Measurements from ENCODE around the gene GASK1A.

GASK1A gene

GRCh38 chr3:42983927-42984326 is 4.8 kb downstream of the GASK1A start:
- DNase-seq: peak in 1 of 3 experiments; percentile 1

GRCh38 chr3:42984701-42985100 is 5.6 kb downstream of the GASK1A start:
- DNase-seq: no peak

GRCh38 chr3:42988097-42988496 is 9.0 kb downstream of the GASK1A start:
- DNase-seq: no peak

- DNase-seq: no peak
Measured at GRCh38 chr3:42988566-42988965, 9.5 kb downstream of the GASK1A start.

- no peak for DNase-seq
Measured at GRCh38 chr3:42991341-42992315, 12.5 kb downstream of the GASK1A start.

- DNase-seq: no peak
Measured at GRCh38 chr3:42994595-42994994, 15.5 kb downstream of the GASK1A start.

GRCh38 chr3:42996021-42996420 is 16.9 kb downstream of the GASK1A start:
- DNase-seq: no peak

GRCh38 chr3:42996633-42997075 is 17.5 kb downstream of the GASK1A start:
- DNase-seq: no peak

- no peak for DNase-seq
Measured at GRCh38 chr3:42999212-42999611, 20.1 kb downstream of the GASK1A start.

GRCh38 chr3:42999632-43000031 is 20.5 kb downstream of the GASK1A start:
- no peak for DNase-seq

GRCh38 chr3:43000387-43000786 is 21.3 kb downstream of the GASK1A start:
- no peak for DNase-seq

- DNase-seq: no peak
Measured at GRCh38 chr3:43001094-43001553, 22.0 kb downstream of the GASK1A start.

- no peak for DNase-seq
Measured at GRCh38 chr3:43001556-43002121, 22.5 kb downstream of the GASK1A start.

- DNase-seq: no peak
Measured at GRCh38 chr3:43004282-43004681, 25.2 kb downstream of the GASK1A start.

- no peak for DNase-seq
Measured at GRCh38 chr3:43005253-43005652, 26.1 kb downstream of the GASK1A start.

GRCh38 chr3:43005981-43006380 is 26.9 kb downstream of the GASK1A start:
- no peak for DNase-seq

GRCh38 chr3:43006825-43007224 is 27.7 kb downstream of the GASK1A start:
- no peak for DNase-seq

GRCh38 chr3:43009547-43009946 is 30.4 kb downstream of the GASK1A start:
- DNase-seq: no peak

GRCh38 chr3:43010638-43011037 is 31.5 kb downstream of the GASK1A start:
- DNase-seq: no peak

- no peak for DNase-seq
Measured at GRCh38 chr3:43011638-43012037, 32.5 kb downstream of the GASK1A start.

- DNase-seq: no peak
Measured at GRCh38 chr3:43012174-43012573, 33.1 kb downstream of the GASK1A start.

GRCh38 chr3:43013256-43013655 is 34.1 kb downstream of the GASK1A start:
- DNase-seq: no peak

- no peak for DNase-seq
Measured at GRCh38 chr3:43013743-43014155, 34.6 kb downstream of the GASK1A start.

- no peak for DNase-seq
Measured at GRCh38 chr3:43014241-43014640, 35.1 kb downstream of the GASK1A start.

Measured in NCI-H1417 (cell line).